Posterior vena cava (tissue), 2 donors: ENCODE data around the gene ALDH4A1. TPM values are rescaled to one million over a fixed set of nuclear protein-coding genes. Genes with fewer than 3 reads are reported as not detected.

Experiments used
- DNase-seq: peaks from one replicate; pipeline ENCODE4 v3.0.0-alpha.2; 2020; ENCODE audit warnings: low spot score
- intact Hi-C, 2 donors: fragments of 100-400 bp; cut with DNase I; formaldehyde crosslinking; loops; one replicate each; pipeline versions ENCODE4 v1.14.1 to v1.14.2; 2022 to 2023
- total RNA-seq, 2 donors: library from RNA; stranded (reverse); fragmentation: NEBNext Ultra II Directional; extraction: Animal tissue kit (Norgen Biotek cat#: 25700); gene quantifications; one replicate each; pipeline ENCODE4 v1.2.1, GENCODE V29; 2021
- donor health status: DM: yes; HTN: yes; CAD: no.
- donor health status: DM: yes; HTN: yes; CAD: no.

Gene ALDH4A1
- total RNA-seq, 2 donors from 2014 or later = 8.5 to 17.0 TPM

GRCh38 chr1:18941221-18942141 lies 39.1 kb upstream of the ALDH4A1 start:
- DNase-seq = no peak
- intact Hi-C loops = loop anchor here in 1 of 2 donors (1.0 kb wide), 1 partner anchor 19 kb away; no protein-coding TSS in a partner anchor

GRCh38 chr1:18940303-18941020 lies 38.1 kb upstream of the ALDH4A1 start:
- intact Hi-C loops = no loop called here
- no peak for DNase-seq

GRCh38 chr1:18939398-18940302 lies 37.3 kb upstream of the ALDH4A1 start:
- no peak for DNase-seq
- intact Hi-C loops = no loop called here

- intact Hi-C loops = no loop called here
- no peak for DNase-seq
These were observed 36.3 kb upstream of the ALDH4A1 start for GRCh38 chr1:18938707-18939070.

- no peak for DNase-seq
- intact Hi-C loops = no loop called here
These were observed 35.8 kb upstream of the ALDH4A1 start for GRCh38 chr1:18938008-18938706.

GRCh38 chr1:18937539-18937938 lies 35.2 kb upstream of the ALDH4A1 start:
- no peak for DNase-seq
- intact Hi-C loops = no loop called here

DNA sequence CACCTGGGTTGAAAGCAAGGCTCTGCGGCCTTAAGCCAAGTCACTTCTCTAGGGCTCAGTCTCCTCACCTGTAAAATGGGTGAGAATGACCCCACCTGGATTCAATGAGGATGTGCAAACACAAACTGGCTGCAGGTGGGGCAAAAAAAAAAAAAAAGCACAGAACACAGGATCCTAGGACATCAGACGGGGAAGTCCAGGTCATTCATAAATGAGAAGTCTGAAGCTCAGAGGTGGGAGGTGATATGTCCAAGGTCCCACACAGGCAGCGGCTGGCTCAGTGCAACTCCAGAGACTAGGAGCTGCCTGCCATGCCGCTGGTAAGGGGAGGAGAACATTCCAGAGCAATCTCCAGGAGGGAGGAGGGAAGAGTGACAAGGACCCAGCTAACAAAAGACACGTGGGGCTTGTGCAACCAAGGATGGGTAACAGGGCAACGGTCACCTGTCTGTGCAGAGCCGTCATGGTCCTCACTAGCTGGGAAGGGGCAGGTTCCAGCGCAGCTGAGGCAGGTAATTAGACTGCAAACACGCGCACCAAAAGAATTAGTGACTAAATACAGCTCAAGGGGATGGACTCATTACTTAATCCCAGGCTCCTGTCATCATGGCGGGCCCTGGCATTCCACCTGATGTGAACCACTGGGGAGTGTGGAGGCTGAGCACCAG lies 34.6 kb upstream of the ALDH4A1 start:
- DNase-seq = no peak
- intact Hi-C loops = no loop called here

GRCh38 chr1:18936471-18936813 lies 34.1 kb upstream of the ALDH4A1 start:
- intact Hi-C loops = no loop called here
- no peak for DNase-seq

- no peak for DNase-seq
- intact Hi-C loops = no loop called here
These were observed 32.0 kb upstream of the ALDH4A1 start for GRCh38 chr1:18934205-18935000.

- no peak for DNase-seq
- intact Hi-C loops = no loop called here
These were observed 30.5 kb upstream of the ALDH4A1 start for GRCh38 chr1:18932879-18933278.

DNA sequence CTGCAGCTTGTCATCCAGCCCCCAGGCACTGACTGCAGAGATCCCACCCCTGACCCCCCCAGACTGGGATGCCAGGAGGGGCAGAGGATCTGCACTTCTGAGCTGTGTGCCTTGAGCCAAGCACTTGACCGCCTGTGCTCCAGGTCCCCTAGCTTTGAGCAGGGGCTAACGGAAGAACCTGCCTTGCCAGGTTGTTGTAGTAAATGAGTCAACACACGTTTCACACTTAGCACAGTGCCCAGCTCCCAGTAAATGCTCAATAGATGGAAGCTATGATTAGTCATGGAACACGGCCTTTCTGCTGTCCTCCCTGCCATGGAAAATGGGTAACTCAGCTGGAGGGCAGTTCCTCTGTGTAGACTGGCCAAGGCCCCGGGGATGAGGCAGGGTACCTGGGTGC lies 30.0 kb upstream of the ALDH4A1 start:
- DNase-seq = no peak
- intact Hi-C loops = no loop called here

GRCh38 chr1:18931730-18932129 lies 29.4 kb upstream of the ALDH4A1 start:
- intact Hi-C loops = no loop called here
- no peak for DNase-seq

GRCh38 chr1:18929686-18930085 lies 27.3 kb upstream of the ALDH4A1 start:
- no peak for DNase-seq
- intact Hi-C loops = no loop called here

GRCh38 chr1:18928985-18929384 lies 26.6 kb upstream of the ALDH4A1 start:
- intact Hi-C loops = no loop called here
- no peak for DNase-seq

- DNase-seq = no peak
- intact Hi-C loops = no loop called here
These were observed 26.1 kb upstream of the ALDH4A1 start for GRCh38 chr1:18928406-18928805.

GRCh38 chr1:18927654-18928272 lies 25.4 kb upstream of the ALDH4A1 start:
- intact Hi-C loops = no loop called here
- DNase-seq = no peak

GRCh38 chr1:18927082-18927653 lies 24.8 kb upstream of the ALDH4A1 start:
- no peak for DNase-seq
- intact Hi-C loops = no loop called here
